ENCODE data around the gene CCNK.

CCNK gene

GRCh38 chr14:99552572-99553216, 71.5 kb downstream of the CCNK start:
- no peak for DNase-seq (ENCODE audit: low spot score)

DNA sequence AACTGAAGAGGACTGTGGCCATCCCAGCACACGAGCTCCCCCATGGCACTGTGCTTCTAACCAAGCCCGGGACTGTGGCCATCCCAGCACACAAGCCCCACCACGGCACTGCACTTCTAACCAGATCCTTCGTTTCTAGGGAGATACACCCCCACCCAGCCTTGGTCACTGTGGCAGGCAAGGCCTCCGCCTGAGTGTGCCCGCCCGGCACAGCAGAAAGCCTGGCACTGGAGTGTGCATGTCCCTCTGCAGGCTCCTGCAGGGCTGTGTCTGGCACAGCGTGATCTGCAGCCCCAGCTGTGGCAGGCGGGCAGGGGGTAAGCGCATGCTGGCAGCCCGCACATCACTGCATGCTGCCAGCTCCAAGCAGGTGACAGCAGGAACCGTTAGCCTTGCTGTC, 73.0 kb downstream of the CCNK start:
- DNase-seq (ENCODE audit: low spot score): peak; percentile 78

DNA sequence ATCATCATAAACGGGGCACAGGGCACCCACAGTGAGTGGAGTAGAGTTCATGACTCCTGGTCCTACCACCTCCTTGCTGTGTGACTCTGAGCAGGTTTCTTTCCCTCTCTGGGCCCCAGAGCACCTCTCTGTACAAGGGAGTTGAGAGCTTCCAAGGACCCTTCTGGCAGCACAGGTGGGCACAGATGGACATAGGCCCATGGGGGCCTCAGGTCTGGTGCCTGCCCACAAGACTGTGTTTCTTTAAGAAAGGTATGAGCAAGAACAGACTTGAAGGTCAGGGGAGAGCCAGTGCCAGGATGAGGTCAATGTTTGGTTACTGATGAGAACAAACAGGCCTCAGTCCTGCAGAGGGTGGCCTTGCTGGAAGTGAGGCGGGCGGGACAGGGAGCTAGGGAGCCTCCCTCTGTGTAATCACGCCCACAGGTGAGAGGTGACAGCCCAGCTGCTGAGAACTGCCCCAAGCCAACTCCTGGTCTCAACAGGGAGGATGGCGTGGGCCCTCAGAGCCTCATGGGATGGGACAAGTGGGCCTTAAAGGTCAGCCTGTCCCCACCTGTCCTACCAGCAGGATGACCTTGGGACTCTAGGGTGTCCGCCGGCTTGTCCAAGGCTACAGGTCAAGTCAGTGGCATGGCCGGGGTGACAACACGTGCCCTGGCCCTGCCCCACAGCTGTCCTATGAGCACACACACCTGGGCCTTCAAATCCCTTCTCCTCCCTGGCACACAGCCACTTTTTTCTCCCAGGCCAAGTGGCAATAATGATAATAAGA, 73.7 kb downstream of the CCNK start:
- no peak for DNase-seq (ENCODE audit: low spot score)

DNA sequence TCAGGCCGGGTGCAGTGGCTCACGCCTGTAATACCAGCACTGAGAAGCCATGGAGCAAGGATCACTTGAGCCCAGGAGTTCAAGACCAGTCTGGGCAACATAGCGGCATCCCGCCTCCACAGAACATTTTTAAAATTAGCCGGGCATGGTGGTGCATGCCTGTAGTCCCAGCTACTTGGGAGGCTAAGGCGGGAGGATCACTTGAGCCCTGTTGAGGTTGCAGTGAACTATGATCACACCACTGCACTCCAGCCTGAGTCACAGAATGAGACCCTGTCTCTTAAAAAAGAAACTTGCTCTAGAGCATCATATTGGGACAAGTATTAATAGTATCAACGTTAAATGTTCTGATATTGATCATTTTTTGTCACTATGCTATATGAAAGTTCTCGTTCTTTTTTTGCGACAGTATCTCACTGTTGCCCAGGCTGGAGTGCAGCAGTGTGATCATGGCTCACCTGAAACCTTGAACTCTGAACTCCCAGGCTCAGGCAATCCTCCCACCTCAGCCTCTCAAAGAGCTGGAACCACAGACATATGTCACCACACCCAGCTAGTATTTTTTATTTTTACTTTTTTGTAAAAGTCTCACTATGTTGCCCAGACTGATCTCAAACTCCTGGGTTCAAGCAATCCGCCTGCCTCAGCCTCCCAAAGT, 75.1 kb downstream of the CCNK start:
- DNase-seq (ENCODE audit: low spot score): no peak

GRCh38 chr14:99559286-99559990, 78.2 kb downstream of the CCNK start:
- no peak for DNase-seq (ENCODE audit: low spot score)

DNA sequence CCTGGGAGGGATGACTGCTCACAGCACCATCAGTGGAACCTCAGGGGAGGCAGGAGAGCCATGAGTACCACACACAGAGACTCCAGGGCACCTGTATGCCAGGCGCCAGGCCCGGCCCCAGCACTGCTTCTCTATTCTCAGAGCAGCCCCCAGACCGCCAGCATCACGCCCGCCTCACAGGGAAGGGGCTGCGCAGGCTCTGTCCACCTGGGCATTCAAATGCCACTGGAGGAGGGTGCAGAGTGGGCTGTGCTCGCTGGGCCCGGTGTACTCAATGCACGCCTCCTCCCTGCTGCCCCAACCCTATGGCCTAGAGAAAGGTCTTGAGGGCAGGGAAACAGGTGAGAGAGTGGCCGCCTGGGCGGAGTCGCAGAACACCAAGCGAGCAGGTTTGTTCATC, 79.2 kb downstream of the CCNK start:
- no peak for DNase-seq (ENCODE audit: low spot score)

DNA sequence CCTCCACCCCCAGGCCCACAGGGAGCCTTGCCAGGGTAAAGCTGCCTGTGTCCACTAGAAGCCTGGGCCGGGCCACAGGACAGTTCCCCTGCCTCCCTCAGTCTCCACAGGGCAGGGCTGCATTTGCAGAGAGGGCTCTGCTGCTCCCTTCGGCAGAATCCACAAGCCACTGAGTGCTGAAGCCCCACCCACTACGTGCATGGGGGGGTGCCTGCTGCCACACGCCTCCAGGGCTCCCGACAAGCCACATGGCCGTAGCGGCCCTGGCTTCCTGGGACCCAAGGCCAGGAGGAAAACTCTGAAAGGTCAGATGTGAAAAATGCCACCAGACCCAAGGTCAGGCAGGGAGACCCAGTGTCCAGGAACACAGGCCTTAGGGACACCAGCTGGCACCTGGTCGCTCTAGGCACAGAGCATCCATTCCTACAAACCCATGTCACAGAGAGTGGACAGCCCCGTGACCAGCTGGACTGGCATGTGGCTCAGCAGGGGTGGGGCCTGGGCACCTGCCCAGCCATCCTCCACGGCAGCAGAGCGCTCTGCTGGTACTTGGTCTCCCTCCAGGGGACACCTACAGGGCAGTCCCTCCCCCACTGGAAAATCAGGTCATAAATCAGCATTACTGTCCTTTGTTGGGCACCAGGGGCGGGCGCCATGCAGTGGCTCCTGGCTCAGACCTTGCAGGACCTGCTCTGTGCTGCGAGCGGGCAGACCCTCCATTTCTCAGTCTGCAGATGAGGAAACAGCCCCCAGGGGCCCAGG, 79.9 kb downstream of the CCNK start:
- peak; percentile 49 for DNase-seq (ENCODE audit: low spot score)

DNA sequence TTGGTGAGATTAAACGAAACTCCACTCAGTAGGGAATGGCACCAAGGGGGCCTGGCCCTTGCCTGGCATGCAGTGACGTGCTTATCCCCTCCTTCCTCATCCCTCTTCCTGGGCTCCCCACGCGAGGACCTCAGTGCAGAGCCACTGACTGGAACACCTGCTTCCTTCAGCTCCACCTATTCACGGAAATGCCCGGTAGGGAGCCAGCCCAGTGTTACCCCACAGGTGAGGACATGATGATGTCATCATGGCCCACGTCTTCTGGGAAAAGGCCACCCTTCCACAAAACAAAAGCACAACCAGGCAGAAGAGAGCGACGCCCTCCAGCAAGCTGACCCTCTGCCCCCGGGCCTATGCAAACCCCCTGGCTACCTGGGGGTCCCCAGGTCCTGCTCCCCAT, 80.7 kb downstream of the CCNK start:
- no peak for DNase-seq (ENCODE audit: low spot score)
